Spleen (tissue), 11 donors: Measurements from ENCODE around the gene SLC38A10. TPM values are rescaled to one million over a fixed set of nuclear protein-coding genes. Genes with fewer than 3 reads are reported as not detected.

ENCODE experiments used
- DNase-seq: peaks from one replicate; pipeline ENCODE4 v3.0.0-alpha.2; 2020
- H3K27ac ChIP-seq, 8 donors: fragments of 200-600 bp; sonication (generic) in 7 of 8; 1 replicate in 4 of 8; 2 replicates in 4 of 8; pipeline versions ENCODE4 v1.5.0 to v1.8.0; 2016 to 2021; ENCODE audit warnings: inconsistent platforms in 4 of 8, mild to moderate bottlenecking in 4 of 8, moderate library complexity in 1 of 8
- H3K27me3 ChIP-seq, 7 donors: fragments of 200-600 bp; sonication (generic) in 6 of 7; replicated peaks in 1 of 7; 1 replicate in 4 of 7; 2 replicates in 3 of 7; pipeline versions ENCODE4 v1.5.0 to v1.8.0; 2016 to 2021; ENCODE audit warnings: inconsistent platforms in 3 of 7, mild to moderate bottlenecking in 1 of 7
- H3K36me3 ChIP-seq, 6 donors: fragments of 200-600 bp; sonication (generic) in 5 of 6; 1 replicate in 4 of 6; 2 replicates in 2 of 6; pipeline versions ENCODE4 v1.5.0 to v1.8.0; 2016 to 2021; ENCODE audit warnings: inconsistent platforms in 2 of 6
- H3K4me1 ChIP-seq, 6 donors: fragments of 200-600 bp; sonication (generic) in 5 of 6; 1 replicate in 3 of 6; 2 replicates in 3 of 6; pipeline versions ENCODE4 v1.5.0 to v1.8.0; 2016 to 2021; ENCODE audit warnings: inconsistent platforms in 3 of 6
- H3K4me3 ChIP-seq, 8 donors: fragments of 200-600 bp; sonication (generic) in 7 of 8; 1 replicate in 4 of 8; 2 replicates in 4 of 8; pipeline versions ENCODE4 v1.5.0 to v1.8.0; 2016 to 2021; ENCODE audit warnings: inconsistent platforms in 4 of 8, mild to moderate bottlenecking in 4 of 8, moderate library complexity in 2 of 8
- H3K9me3 ChIP-seq, 8 donors: fragments of 200-600 bp; sonication (generic) in 7 of 8; 1 replicate in 4 of 8; 2 replicates in 4 of 8; pipeline versions ENCODE4 v1.5.0 to v1.8.0; 2016 to 2021; ENCODE audit warnings: inconsistent platforms in 4 of 8
- CTCF ChIP-seq, 11 experiments: fragments of 200-600 bp in 7 of 11; fragments of 450-650 bp in 4 of 11; sonication (generic) in 4 of 11; IDR thresholded peaks in 8 of 11; conservative IDR thresholded peaks in 3 of 11; 1 replicate in 7 of 11; 2 replicates in 4 of 11; pipeline versions ENCODE4 v1.4.0 to v1.8.0; 2016 to 2021; ENCODE audit warnings: antibody characterized with exemption in 11 of 11, inconsistent platforms in 4 of 11, mild to moderate bottlenecking in 1 of 11
- POLR2A ChIP-seq, 3 donors: fragments of 450-650 bp; IDR thresholded peaks; one replicate each; pipeline ENCODE4 v1.5.1; 2017; ENCODE audit warnings: antibody characterized with exemption in 3 of 3, mild to moderate bottlenecking in 1 of 3
- POLR2AphosphoS5 ChIP-seq, 3 donors: sonication (generic); formaldehyde crosslinking; IDR thresholded peaks; one replicate each; pipeline ENCODE4 v1.5.1; 2017; ENCODE audit warnings: antibody characterized with exemption in 3 of 3
- WGBS, 5 donors: extraction: QIAGEN DNeasy Blood & Tissue Kit in 3 of 5; methylation state at CpG; one replicate each; pipeline versions ENCODE4 v1.1.5 to v1.1.7; 2013 to 2018; 5-methylcytosine and 5-hydroxymethylcytosine counted together
- intact Hi-C: fragments of 100-400 bp; cut with DNase I; formaldehyde crosslinking; loops from one replicate; pipeline ENCODE4 v1.15.0; 2023; ENCODE audit warnings: low total_unique reads
- polyA plus RNA-seq, 3 donors: library from polyadenylated mRNA; stranded (reverse); fragments of 200-250 nt; gene quantifications; one replicate each; pipeline ENCODE4 v1.2.1, GENCODE V29; 2013
- total RNA-seq, 7 donors: library from RNA; depleted of rRNA in 3 of 7; stranded (reverse); fragments of >200 nt in 3 of 7; fragmentation: NEBNext Ultra II Directional in 4 of 7; extraction: Animal tissue kit (Norgen Biotek cat#: 25700) in 4 of 7; gene quantifications; one replicate each; pipeline versions ENCODE4 v1.1.0 to v1.2.1, GENCODE V29; 2016 to 2021
- donor health status: healthy with polysubstance abuse.
- donor health status: DM: no; HTN: no; CAD: no; lungs with moderate emphysema.
- donor health status: DM: no; HTN: no; CAD: no.
- donor health status: Bipolar disorder and iron deficiency.
- donor health status: healthy.
- donor health status: DM: no; HTN: no; CAD: no.
- donor health status: DM: yes; HTN: yes; CAD: no.

SLC38A10 gene
- total and polyA plus RNA-seq, 10 donors, result 54.9 to 112 (median 86.6) TPM

GRCh38 chr17:81231766-81232581 is 63.1 kb downstream of the SLC38A10 start:
- intact Hi-C loops, result no loop called here

GRCh38 chr17:81231121-81231645 is 63.9 kb downstream of the SLC38A10 start:
- H3K4me3 ChIP-seq, result no peak overlapping the region
- TF ChIP-seq POLR2A (IDR thresholded peaks at IDR 0.05) (no peak), POLR2AphosphoS5 (IDR thresholded peaks at IDR 0.05) (peak in 1 of 3 donors; percentile 47), CTCF (IDR thresholded peaks at IDR 0.05 in 8 of 11, conservative IDR thresholded peaks at IDR 0.05 in 3 of 11) (no peak)

More at GRCh38 chr17:81231766-81232581, 63.1 kb downstream of the SLC38A10 start:
- no peaks in the 10 kb centered on the region for H3K9me3 ChIP-seq
- H3K36me3 ChIP-seq, result peaks cover 0 to 86% (median 53%) of the 10 kb centered on the region in 6 donors
- no peak for DNase-seq
- no peak for TF ChIP-seq POLR2A (IDR thresholded peaks at IDR 0.05)
- TF ChIP-seq CTCF (IDR thresholded peaks at IDR 0.05 in 8 of 11, conservative IDR thresholded peaks at IDR 0.05 in 3 of 11), result no peak
- TF ChIP-seq POLR2AphosphoS5 (IDR thresholded peaks at IDR 0.05), result no peak
- H3K4me1 ChIP-seq, result peaks cover 0 to 53% (median 34%) of the 10 kb centered on the region in 6 donors
- WGBS, 5 donors, result 92 to 94% (median 94%) methylated on average over 21 to 43 of the region's 43 CpGs
- H3K27ac ChIP-seq, result no peak overlapping the region
- no peaks in the 10 kb centered on the region for H3K27me3 ChIP-seq
- no peak overlapping the region for H3K4me3 ChIP-seq

GRCh38 chr17:81230043-81230820 is 64.9 kb downstream of the SLC38A10 start:
- H3K4me1 ChIP-seq, result peaks cover 0 to 37% (median 22%) of the 10 kb centered on the region in 6 donors
- TF ChIP-seq POLR2AphosphoS5 (IDR thresholded peaks at IDR 0.05) (no peak), CTCF (IDR thresholded peaks at IDR 0.05 in 8 of 11, conservative IDR thresholded peaks at IDR 0.05 in 3 of 11) (peak in 5 of 11 experiments; percentile 7 to 34 (median 33)), POLR2A (IDR thresholded peaks at IDR 0.05) (no peak)
- intact Hi-C loops, result no loop called here
- H3K27me3 ChIP-seq, result no peaks in the 10 kb centered on the region
- no peak overlapping the region for H3K4me3 ChIP-seq
- H3K36me3 ChIP-seq, result peaks cover 0 to 68% (median 52%) of the 10 kb centered on the region in 6 donors
- no peak overlapping the region for H3K27ac ChIP-seq
- H3K9me3 ChIP-seq, result no peaks in the 10 kb centered on the region
- 90 to 96% (median 92%) methylated on average over 20 to 26 of the region's 26 CpGs for WGBS, 5 donors
- DNase-seq, result no peak

More at GRCh38 chr17:81231121-81231645, 63.9 kb downstream of the SLC38A10 start:
- H3K27me3 ChIP-seq, result no peaks in the 10 kb centered on the region
- H3K27ac ChIP-seq, result no peak overlapping the region
- H3K9me3 ChIP-seq, result no peaks in the 10 kb centered on the region
- DNase-seq, result no peak
- 90 to 92% (median 91%) methylated on average over 23 to 31 of the region's 31 CpGs for WGBS, 5 donors
- H3K4me1 ChIP-seq, result peaks cover 0 to 46% (median 27%) of the 10 kb centered on the region in 6 donors
- intact Hi-C loops, result no loop called here
- H3K36me3 ChIP-seq, result peaks cover 0 to 78% (median 52%) of the 10 kb centered on the region in 6 donors
